B cell (primary cell): Measurements from ENCODE around the gene COL8A2. TPM values are rescaled to one million over a fixed set of nuclear protein-coding genes. Genes with fewer than 3 reads are reported as not detected.

ENCODE experiments used
- ATAC-seq: fragments of 200-7000 bp; cut with Tn5 transposase; one replicate; pipeline ENCODE4 v1.10.0; 2021; ENCODE audit warnings: low read depth, mild to moderate bottlenecking, moderate number of reproducible peaks, moderate library complexity
- CTCF ChIA-PET: fragments of 350-600 bp; sonication (Branson Sonifier 250); formaldehyde crosslinking; loops from one replicate; lab custom pipeline; 2021; ENCODE audit warnings: antibody characterized with exemption, inconsistent platforms; lab: Charles Lee
- POLR2A ChIA-PET: fragments of 350-600 bp; sonication (Branson Sonifier 250); formaldehyde crosslinking; loops from one replicate; lab custom pipeline; 2021; ENCODE audit warnings: antibody characterized with exemption; lab: Charles Lee
- DNase-seq: peaks from one replicate; pipeline ENCODE4 v3.0.0; 2013
- H2AFZ ChIP-seq: 2 replicates; pipeline ENCODE4 v1.6.1; 2012; ENCODE audit warnings: mild to moderate bottlenecking, low read depth, low read length; ENCODE audit not compliant: insufficient read depth, poor library complexity, severe bottlenecking
- H3K27ac ChIP-seq, 2 donors: 1 replicate in 1 of 2; 2 replicates in 1 of 2; pipeline ENCODE4 v1.5.1; 2012 to 2013; ENCODE audit warnings: low read length in 2 of 2, mild to moderate bottlenecking in 2 of 2, moderate library complexity in 1 of 2
- H3K27me3 ChIP-seq, 4 experiments: fragments of 200-600 bp in 1 of 4; sonication (generic) in 1 of 4; replicated peaks in 1 of 4; 1 replicate in 2 of 4; 2 replicates in 2 of 4; pipeline versions ENCODE4 v1.6.1 to v1.7.0; 2013 to 2016; ENCODE audit warnings: low read length in 3 of 4, mild to moderate bottlenecking in 2 of 4, mixed read lengths in 1 of 4, moderate library complexity in 1 of 4; ENCODE audit not compliant: insufficient read depth in 4 of 4, control insufficient read depth in 3 of 4; ENCODE audit errors: control extremely low read depth in 1 of 4
- H3K36me3 ChIP-seq, 2 experiments: replicated peaks in 1 of 2; 1 replicate in 1 of 2; 2 replicates in 1 of 2; pipeline versions ENCODE4 v1.6.1 to v1.7.1; 2013; ENCODE audit warnings: low read length in 1 of 2; ENCODE audit not compliant: insufficient read depth in 2 of 2, control insufficient read depth in 1 of 2; ENCODE audit errors: control extremely low read depth in 1 of 2, extremely low read depth in 1 of 2
- H3K4me1 ChIP-seq, 2 donors: fragments of 200-600 bp in 1 of 2; sonication (generic) in 1 of 2; 1 replicate in 1 of 2; 2 replicates in 1 of 2; pipeline versions ENCODE4 v1.5.1 to v1.6.1; 2013 to 2017; ENCODE audit warnings: low read length in 2 of 2; ENCODE audit not compliant: control insufficient read depth in 2 of 2, insufficient read depth in 2 of 2
- H3K4me2 ChIP-seq: replicated peaks from 2 replicates; pipeline ENCODE3; 2012; ENCODE audit warnings: mild to moderate bottlenecking, low read depth, low read length; ENCODE audit not compliant: poor library complexity, severe bottlenecking
- H3K4me3 ChIP-seq, 5 experiments: fragments of 200-600 bp in 1 of 5; sonication (generic) in 1 of 5; 1 replicate in 3 of 5; 2 replicates in 2 of 5; pipeline versions ENCODE4 v1.5.1 to v1.7.0; 2011 to 2016; ENCODE audit warnings: low read length in 4 of 5, mild to moderate bottlenecking in 4 of 5, low read depth in 2 of 5, control low read depth in 1 of 5, moderate library complexity in 1 of 5; ENCODE audit not compliant: insufficient read depth in 1 of 5; ENCODE audit errors: control extremely low read depth in 1 of 5, extremely low read depth in 1 of 5
- H3K79me2 ChIP-seq: fragments of 200-600 bp; sonication (generic); one replicate; pipeline ENCODE4 v1.6.0; 2016; ENCODE audit warnings: low read length; ENCODE audit not compliant: control insufficient read depth, insufficient read depth
- H3K9ac ChIP-seq: fragments of 200-600 bp; sonication (generic); 2 replicates; pipeline ENCODE4 v1.6.1; 2017; ENCODE audit warnings: mild to moderate bottlenecking, low read length, moderate library complexity
- H3K9me3 ChIP-seq, 3 donors: one replicate each; pipeline versions ENCODE4 v1.6.1 to v1.7.1; 2013; ENCODE audit warnings: low read length in 2 of 3; ENCODE audit not compliant: control insufficient read depth in 2 of 3, insufficient read depth in 1 of 3; ENCODE audit errors: control extremely low read depth in 1 of 3
- H4K20me1 ChIP-seq: 2 replicates; pipeline ENCODE4 v1.6.0; 2012; ENCODE audit warnings: mild to moderate bottlenecking, low read length; ENCODE audit not compliant: insufficient read depth, control insufficient read depth, poor library complexity, severe bottlenecking
- H3K27ac Mint-ChIP-seq: one replicate; pipeline ENCODE4 v1.8.0; 2021; ENCODE audit warnings: mixed read lengths
- H3K27me3 Mint-ChIP-seq: one replicate; pipeline ENCODE4 v1.8.0; 2021; ENCODE audit warnings: mixed read lengths
- H3K4me1 Mint-ChIP-seq: one replicate; pipeline ENCODE4 v1.8.0; 2021; ENCODE audit warnings: mixed read lengths
- H3K4me3 Mint-ChIP-seq: one replicate; pipeline ENCODE4 v1.8.0; 2021; ENCODE audit warnings: mixed read lengths
- H3K9me3 Mint-ChIP-seq: one replicate; pipeline ENCODE4 v1.8.0; 2022; ENCODE audit warnings: mixed read lengths; ENCODE audit not compliant: insufficient read depth
- EZH2 ChIP-seq: IDR thresholded peaks from 2 replicates; pipeline ENCODE4 v1.6.1; 2012; ENCODE audit warnings: borderline replicate concordance, low read depth, mild to moderate bottlenecking, moderate library complexity, low read length; ENCODE audit not compliant: insufficient read depth, poor library complexity, severe bottlenecking
- WGBS: methylation state at CpG from one replicate; pipeline ENCODE4 v1.1.5; 2013; ENCODE audit warnings: missing lambda C conversion rate; ENCODE audit not compliant: insufficient coverage; 5-methylcytosine and 5-hydroxymethylcytosine counted together
- intact Hi-C: fragments of 100-400 bp; cut with micrococcal nuclease; formaldehyde crosslinking; loops from one replicate; pipeline ENCODE4 v1.10.0; 2022
- polyA plus RNA-seq: library from polyadenylated mRNA; depleted of rRNA; stranded (reverse); fragments of >200 nt; gene quantifications from 2 replicates; pipeline ENCODE4 v1.2.3, GENCODE V29; 2012
- total RNA-seq, 2 donors: library from RNA; stranded (reverse); fragments of 120-200 nt in 1 of 2; gene quantifications; 1 replicate in 1 of 2; 2 replicates in 1 of 2; pipeline versions ENCODE4 v1.2.3 to v1.2.4, GENCODE V29; 2013 to 2022
- TF ChIP-seq, protein P1 (sequence below): fragments of 200-600 bp; IDR thresholded peaks from one replicate; pipeline ENCODE4 v1.8.0; 2022; ENCODE audit warnings: antibody characterized with exemption, mild to moderate bottlenecking

Gene COL8A2
- total and polyA plus RNA-seq, 2 donors (not counting 1 experiment from before 2014, with no cell fraction given) = 0.17 TPM; not detected in 1

DNA sequence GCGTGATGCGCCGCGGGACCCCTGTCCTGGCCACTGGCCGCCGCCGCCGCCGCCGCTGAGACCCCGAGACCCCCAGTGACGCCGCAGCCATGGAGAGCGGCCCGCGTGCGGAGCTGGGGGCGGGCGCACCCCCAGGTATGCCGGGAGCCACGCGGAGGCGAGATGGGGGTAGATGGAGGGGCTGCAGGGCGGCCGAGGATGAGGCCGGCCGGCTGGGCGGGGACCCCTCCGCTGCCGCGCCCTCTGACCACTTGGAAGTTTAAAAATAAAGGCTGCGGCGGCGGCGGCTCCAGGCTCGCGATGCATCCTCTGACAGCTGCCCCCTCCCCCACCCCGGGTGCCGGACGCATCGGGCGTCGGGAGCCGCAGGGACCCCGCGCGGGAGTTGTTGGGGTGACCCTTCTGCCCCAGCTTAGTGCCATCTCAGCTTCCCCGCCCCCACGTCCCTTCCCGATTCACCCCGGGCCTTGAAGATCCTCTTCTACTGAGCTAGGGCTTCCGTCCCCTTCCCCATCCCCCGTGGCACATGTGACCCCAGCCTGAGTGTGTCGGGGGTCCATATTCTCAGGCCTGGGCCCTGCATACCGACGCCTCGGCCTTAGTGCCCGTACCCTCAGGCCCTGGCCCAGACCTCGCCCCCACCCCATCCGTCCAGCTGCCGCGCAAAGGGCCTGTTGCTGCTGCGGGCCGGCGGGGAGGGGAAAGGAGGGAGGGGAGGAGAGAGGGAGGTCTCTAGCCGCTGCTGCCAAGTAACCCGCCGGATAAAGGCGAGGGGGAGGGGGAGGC is 31.5 kb upstream of the COL8A2 start:
- Mint-ChIP-seq H3K27me3 (no peaks in the 10 kb centered on the region), H3K4me1 (peaks cover 69% of the 10 kb centered on the region), H3K27ac (peak overlapping the region; percentile 94), H3K9me3 (no peaks in the 10 kb centered on the region), H3K4me3 (peak overlapping the region; percentile 91)
- ChIA-PET CTCF (interaction anchor here (4.4 to 9.5 kb wide), 2 partner anchors 32 to 132 kb away, joined by 31 to 135 read pairs; no protein-coding TSS in a partner anchor), POLR2A (interaction anchor here (0.7 to 1.5 kb wide), 4 partner anchors 67 to 242 kb away, joined by 3 to 8 read pairs (median 4); partner anchors contain the start of gene LSM10)
- Histone ChIP-seq H2AFZ (peak overlapping the region; percentile 93), H3K4me3 (peak overlapping the region; percentile 50 to 97 (median 91)), H3K4me1 (peaks cover 54 to 60% of the 10 kb centered on the region in 2 donors), H3K9ac (peak overlapping the region; percentile 98), H3K9me3 (no peaks in the 10 kb centered on the region), H3K27ac (peak overlapping the region; percentile 31 to 96), H3K79me2 (peaks cover 74% of the 10 kb centered on the region), H3K4me2 (peak overlapping the region; percentile 94), H3K36me3 (no peaks in the 10 kb centered on the region), H3K27me3 (no peaks in the 10 kb centered on the region), H4K20me1 (no peaks in the 10 kb centered on the region)
- intact Hi-C loops = no loop called here
- DNase-seq (peak; percentile 66), ATAC-seq (peak; percentile 9)
- WGBS = under 1% methylated on average over 64 of the region's 69 CpGs
- TF ChIP-seq EZH2 = no peak
- TF ChIP-seq, protein P1, sequence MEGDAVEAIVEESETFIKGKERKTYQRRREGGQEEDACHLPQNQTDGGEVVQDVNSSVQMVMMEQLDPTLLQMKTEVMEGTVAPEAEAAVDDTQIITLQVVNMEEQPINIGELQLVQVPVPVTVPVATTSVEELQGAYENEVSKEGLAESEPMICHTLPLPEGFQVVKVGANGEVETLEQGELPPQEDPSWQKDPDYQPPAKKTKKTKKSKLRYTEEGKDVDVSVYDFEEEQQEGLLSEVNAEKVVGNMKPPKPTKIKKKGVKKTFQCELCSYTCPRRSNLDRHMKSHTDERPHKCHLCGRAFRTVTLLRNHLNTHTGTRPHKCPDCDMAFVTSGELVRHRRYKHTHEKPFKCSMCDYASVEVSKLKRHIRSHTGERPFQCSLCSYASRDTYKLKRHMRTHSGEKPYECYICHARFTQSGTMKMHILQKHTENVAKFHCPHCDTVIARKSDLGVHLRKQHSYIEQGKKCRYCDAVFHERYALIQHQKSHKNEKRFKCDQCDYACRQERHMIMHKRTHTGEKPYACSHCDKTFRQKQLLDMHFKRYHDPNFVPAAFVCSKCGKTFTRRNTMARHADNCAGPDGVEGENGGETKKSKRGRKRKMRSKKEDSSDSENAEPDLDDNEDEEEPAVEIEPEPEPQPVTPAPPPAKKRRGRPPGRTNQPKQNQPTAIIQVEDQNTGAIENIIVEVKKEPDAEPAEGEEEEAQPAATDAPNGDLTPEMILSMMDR = no peak
